Activated CD4-positive, alpha-beta T cell treated with anti-CD3 and anti-CD28 coated beads, Interleukin-2, amount 50 U/mL, for 48 hours (primary cell): ENCODE measurements around the gene KRCC1.

Source experiments
- DNase-seq, 2 experiments: peaks; one replicate each; pipeline ENCODE4 v3.0.0-alpha.2; 2020

The KRCC1 gene

GRCh38 chr2:88055371-88056128 lies at the start of gene KRCC1:
Gene KRCC1, minus strand, starts transcription at chr2:88055783. Its CDS starts 27,220 bp downstream, at chr2:88028563.
- DNase-seq = peak; percentile 89 to 93

GRCh38 chr2:88100489-88100858 lies 44.9 kb upstream of the KRCC1 start:
- no peak for DNase-seq

GRCh38 chr2:88099798-88100488 lies 44.4 kb upstream of the KRCC1 start:
- DNase-seq = peak in 1 of 2 experiments; percentile 4

GRCh38 chr2:88098558-88098900 lies 42.9 kb upstream of the KRCC1 start:
- DNase-seq = no peak

- DNase-seq = no peak
Observed at GRCh38 chr2:88097891-88098557, 42.4 kb upstream of the KRCC1 start.

- DNase-seq = no peak
Observed at GRCh38 chr2:88097192-88097591, 41.6 kb upstream of the KRCC1 start.

GRCh38 chr2:88096708-88097107 lies 41.1 kb upstream of the KRCC1 start:
- DNase-seq = no peak

GRCh38 chr2:88095022-88095421 lies 39.4 kb upstream of the KRCC1 start:
- DNase-seq = no peak

- no peak for DNase-seq
Observed at GRCh38 chr2:88092773-88093172, 37.2 kb upstream of the KRCC1 start.

GRCh38 chr2:88091943-88092342 lies 36.4 kb upstream of the KRCC1 start:
- no peak for DNase-seq

GRCh38 chr2:88090446-88091283 lies 35.1 kb upstream of the KRCC1 start:
- peak; percentile 21 to 30 for DNase-seq

- no peak for DNase-seq
Observed at GRCh38 chr2:88088999-88089398, 33.4 kb upstream of the KRCC1 start.

- no peak for DNase-seq
Observed at GRCh38 chr2:88087763-88088162, 32.2 kb upstream of the KRCC1 start.

GRCh38 chr2:88087073-88087472 lies 31.5 kb upstream of the KRCC1 start:
- DNase-seq = no peak

- no peak for DNase-seq
Observed at GRCh38 chr2:88086401-88086800, 30.8 kb upstream of the KRCC1 start.

- DNase-seq = no peak
Observed at GRCh38 chr2:88085602-88086001, 30.0 kb upstream of the KRCC1 start.

GRCh38 chr2:88085099-88085498 lies 29.5 kb upstream of the KRCC1 start:
- no peak for DNase-seq

- no peak for DNase-seq
Observed at GRCh38 chr2:88082781-88083180, 27.2 kb upstream of the KRCC1 start.

GRCh38 chr2:88081924-88082608 lies 26.5 kb upstream of the KRCC1 start:
- no peak for DNase-seq

- DNase-seq = no peak
Observed at GRCh38 chr2:88080545-88080944, 25.0 kb upstream of the KRCC1 start.

GRCh38 chr2:88078643-88079172 lies 23.1 kb upstream of the KRCC1 start:
- no peak for DNase-seq

GRCh38 chr2:88077080-88077479 lies 21.5 kb upstream of the KRCC1 start:
- DNase-seq = no peak
